GM06990 (cell line): ENCODE measurements around the gene TTC24.

Experiments
- DNase-seq: peaks from one replicate; pipeline ENCODE4 v3.0.0-alpha.2; 2011; ENCODE audit not compliant: insufficient read length; ENCODE audit errors: extremely low read depth
- H3K27me3 ChIP-seq: replicated peaks from 2 replicates; pipeline ENCODE4 v1.6.0; 2011; ENCODE audit warnings: low read length; ENCODE audit not compliant: control insufficient read depth, insufficient read depth
- H3K36me3 ChIP-seq: 2 replicates; pipeline ENCODE4 v1.5.1; 2011; ENCODE audit warnings: low read length; ENCODE audit not compliant: control insufficient read depth, insufficient read depth
- H3K4me3 ChIP-seq: replicated peaks from 2 replicates; pipeline ENCODE4 v1.5.1; 2011; ENCODE audit warnings: low read depth, mild to moderate bottlenecking, control low read depth, low read length
- TF ChIP-seq, protein P1 (sequence below): IDR thresholded peaks from 2 replicates; pipeline ENCODE4 v1.5.1; 2011; ENCODE audit warnings: low read length, control low read depth, mild to moderate bottlenecking, inconsistent platforms; ENCODE audit not compliant: insufficient read depth, poor library complexity, severe bottlenecking

Gene TTC24

DNA sequence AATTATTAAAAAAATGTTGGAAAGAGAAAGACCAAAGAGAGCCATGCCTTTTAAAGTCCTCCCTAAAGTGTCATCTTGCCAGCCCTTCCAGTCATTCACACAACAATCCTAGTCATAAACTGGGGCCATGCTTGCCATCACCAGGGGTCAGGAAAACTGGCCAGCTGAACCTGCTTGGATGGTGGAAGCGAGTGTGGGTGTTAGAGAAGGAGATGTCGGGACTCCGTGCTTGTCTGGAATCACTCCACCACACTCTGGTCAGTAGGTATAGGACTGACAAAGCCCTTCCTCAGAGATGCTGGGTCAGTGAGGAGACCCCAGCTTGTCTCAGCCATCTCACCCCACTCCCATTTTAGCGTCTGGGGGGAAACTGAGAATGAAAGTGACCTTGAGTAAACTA, 36.4 kb downstream of the TTC24 start:
- TF ChIP-seq, protein P1, sequence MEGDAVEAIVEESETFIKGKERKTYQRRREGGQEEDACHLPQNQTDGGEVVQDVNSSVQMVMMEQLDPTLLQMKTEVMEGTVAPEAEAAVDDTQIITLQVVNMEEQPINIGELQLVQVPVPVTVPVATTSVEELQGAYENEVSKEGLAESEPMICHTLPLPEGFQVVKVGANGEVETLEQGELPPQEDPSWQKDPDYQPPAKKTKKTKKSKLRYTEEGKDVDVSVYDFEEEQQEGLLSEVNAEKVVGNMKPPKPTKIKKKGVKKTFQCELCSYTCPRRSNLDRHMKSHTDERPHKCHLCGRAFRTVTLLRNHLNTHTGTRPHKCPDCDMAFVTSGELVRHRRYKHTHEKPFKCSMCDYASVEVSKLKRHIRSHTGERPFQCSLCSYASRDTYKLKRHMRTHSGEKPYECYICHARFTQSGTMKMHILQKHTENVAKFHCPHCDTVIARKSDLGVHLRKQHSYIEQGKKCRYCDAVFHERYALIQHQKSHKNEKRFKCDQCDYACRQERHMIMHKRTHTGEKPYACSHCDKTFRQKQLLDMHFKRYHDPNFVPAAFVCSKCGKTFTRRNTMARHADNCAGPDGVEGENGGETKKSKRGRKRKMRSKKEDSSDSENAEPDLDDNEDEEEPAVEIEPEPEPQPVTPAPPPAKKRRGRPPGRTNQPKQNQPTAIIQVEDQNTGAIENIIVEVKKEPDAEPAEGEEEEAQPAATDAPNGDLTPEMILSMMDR, result no peak
- no peak for DNase-seq
- no peak overlapping the region for H3K4me3 ChIP-seq
- no peaks in the 10 kb centered on the region for H3K36me3 ChIP-seq
- no peaks in the 10 kb centered on the region; the same call in 1 of the 2 replicates for H3K27me3 ChIP-seq

DNA sequence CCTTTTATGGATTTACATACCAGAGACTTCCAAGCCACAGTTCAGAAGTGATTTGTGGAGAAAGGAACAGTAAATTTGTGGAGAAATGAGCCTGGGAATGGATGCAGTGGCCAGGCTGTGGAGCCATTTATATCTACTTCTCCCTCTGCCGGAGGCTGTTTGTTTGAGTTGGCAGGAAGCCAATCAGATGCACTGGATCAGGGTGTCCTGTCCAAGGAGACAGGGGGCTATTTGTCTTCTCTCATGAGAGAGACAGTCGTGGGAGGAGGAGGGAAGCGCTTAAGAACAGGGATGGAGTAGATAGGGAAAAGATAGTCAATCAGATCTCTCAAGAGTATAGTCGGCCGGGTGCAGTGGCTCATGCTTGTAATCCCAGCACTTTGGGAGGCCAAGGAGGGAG, 36.9 kb downstream of the TTC24 start:
- Histone ChIP-seq H3K4me3 (no peak overlapping the region), H3K27me3 (no peaks in the 10 kb centered on the region; the same call in 1 of the 2 replicates), H3K36me3 (no peaks in the 10 kb centered on the region)
- DNase-seq, result no peak
- TF ChIP-seq, protein P1, result no peak

DNA sequence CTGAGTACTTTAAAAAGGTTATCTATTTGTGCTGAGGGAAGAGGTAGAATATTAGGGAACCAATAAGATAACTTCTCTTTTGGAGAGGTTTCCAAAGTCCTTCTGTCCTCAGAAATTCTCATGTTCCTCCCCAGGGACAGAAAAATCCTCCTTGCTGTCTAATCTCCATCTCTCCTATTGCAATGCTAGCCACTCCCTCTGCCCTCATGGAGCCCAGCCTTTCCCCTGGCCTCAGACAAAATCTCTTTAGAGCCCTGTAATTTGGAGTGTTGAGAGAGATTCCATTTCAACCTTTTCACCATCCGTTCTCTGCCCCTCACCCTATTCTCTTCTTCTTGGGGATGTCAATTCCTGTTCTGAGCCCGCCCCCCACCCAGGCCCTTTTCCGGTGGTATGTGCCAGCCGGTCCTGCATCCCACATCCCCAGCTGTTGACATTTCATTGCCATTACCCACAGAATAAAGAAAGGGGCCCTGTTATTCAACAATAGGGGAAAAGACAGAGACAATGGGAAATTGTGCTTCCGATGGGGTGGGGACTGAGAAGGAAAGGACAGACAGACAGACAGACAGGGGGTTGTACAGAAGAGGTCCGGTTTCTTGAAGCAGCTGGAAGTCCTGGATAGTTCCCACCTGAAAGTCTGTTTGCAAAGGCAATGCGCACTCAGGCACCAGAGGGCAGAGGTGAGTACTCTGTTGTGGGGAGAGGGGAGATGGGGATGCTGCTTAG, 39.5 kb downstream of the TTC24 start, which contains the start of gene HAPLN2:
HAPLN2 (plus strand) TSS at position 563 of the 729 bp plus-strand sequence. CDS start 4,076 bp downstream, outside the sequence.
- peaks cover 2% of the 10 kb centered on the region for H3K27me3 ChIP-seq
- TF ChIP-seq, protein P1, result peak; percentile 71
- DNase-seq, result no peak
- no peaks in the 10 kb centered on the region for H3K36me3 ChIP-seq
- H3K4me3 ChIP-seq, result no peak within 1 kb of the TSS

DNA sequence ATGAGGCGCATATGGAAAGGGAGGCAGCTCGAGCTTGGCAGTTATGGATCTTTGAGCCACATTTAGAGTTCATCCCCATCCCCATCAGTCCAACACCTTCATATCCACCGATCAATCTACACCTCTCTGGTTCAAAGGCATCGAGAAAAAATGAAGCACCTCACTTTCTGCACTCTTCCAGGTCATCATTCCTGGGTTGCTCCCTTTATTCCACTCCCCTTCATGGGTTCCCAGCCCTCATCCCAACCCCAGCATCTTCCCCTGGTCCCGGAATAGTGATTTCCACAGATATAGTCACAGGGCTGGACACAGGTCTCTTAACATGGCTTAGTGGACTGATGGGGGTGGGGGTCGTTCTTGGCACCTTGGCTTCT, 40.0 kb downstream of the TTC24 start:
- H3K36me3 ChIP-seq, result no peaks in the 10 kb centered on the region
- H3K4me3 ChIP-seq, result no peak overlapping the region
- no peak for DNase-seq
- peaks cover 2% of the 10 kb centered on the region for H3K27me3 ChIP-seq
- TF ChIP-seq, protein P1, result no peak

DNA sequence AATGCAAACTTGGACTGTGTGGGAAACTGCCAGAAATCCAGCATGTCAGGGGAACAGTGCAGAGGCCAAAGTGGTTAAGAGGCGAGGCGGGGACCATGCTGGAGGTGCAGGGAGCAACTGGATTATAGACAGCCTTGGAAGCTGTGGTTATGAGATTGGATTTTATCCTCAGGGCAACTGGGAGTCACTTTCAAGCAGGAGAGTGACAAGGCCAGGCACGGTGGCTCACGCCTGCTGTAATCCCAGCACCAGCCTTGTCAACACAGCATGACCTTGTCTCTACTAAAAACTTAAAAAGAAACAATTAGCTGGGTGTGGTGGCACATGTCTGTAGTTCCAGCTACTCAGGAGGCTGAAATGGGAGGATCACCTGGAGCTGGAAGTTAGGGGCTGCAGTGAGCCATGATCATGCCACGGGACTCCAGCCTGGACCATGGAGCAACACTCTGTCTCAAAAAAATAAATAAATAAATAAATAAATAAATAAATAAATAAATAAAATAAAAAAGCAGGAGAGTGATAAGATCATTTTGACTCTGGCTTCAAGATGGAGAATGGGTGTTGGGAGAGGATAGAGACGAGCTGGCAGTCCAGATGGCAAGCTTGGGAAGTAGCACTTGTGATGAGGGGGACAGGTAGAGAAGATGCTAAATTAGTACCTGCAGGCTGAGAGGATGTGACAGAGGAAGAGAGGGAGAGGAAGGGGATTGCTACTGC, 43.2 kb downstream of the TTC24 start:
- peaks cover 2% of the 10 kb centered on the region for H3K27me3 ChIP-seq

More for the DNA sequence above, 43.2 kb downstream of the TTC24 start:
- TF ChIP-seq, protein P1, result no peak
- no peak for DNase-seq
- H3K4me3 ChIP-seq, result no peak overlapping the region
- H3K36me3 ChIP-seq, result no peaks in the 10 kb centered on the region
